Right ventricle myocardium superior (tissue), 1 donor: Measurements from ENCODE around the gene CDC25C. TPM values are rescaled to one million over a fixed set of nuclear protein-coding genes. Genes with fewer than 3 reads are reported as not detected.

Experiments
- ATAC-seq: fragments of 200-7000 bp; cut with Tn5 transposase; one replicate; pipeline ENCODE4 v1.9.1; 2020; ENCODE audit warnings: mild to moderate bottlenecking; ENCODE audit not compliant: poor library complexity
- DNase-seq: peaks from one replicate; pipeline ENCODE4 v3.0.0-alpha.2; 2020
- intact Hi-C: fragments of 100-400 bp; cut with DNase I; formaldehyde crosslinking; loops from one replicate; pipeline ENCODE4 v1.11.2; 2022
- total RNA-seq: library from RNA; stranded (reverse); fragmentation: NEBNext Ultra II Directional; extraction: Animal tissue kit (Norgen Biotek cat#: 25700); gene quantifications from one replicate; pipeline ENCODE4 v1.2.1, GENCODE V29; 2021
- donor health status: DM: no; HTN: yes; CAD: no; lungs with severe emphysema.

The CDC25C gene
- total RNA-seq, 1 donor from 2014 or later, result 0.16 TPM

DNA sequence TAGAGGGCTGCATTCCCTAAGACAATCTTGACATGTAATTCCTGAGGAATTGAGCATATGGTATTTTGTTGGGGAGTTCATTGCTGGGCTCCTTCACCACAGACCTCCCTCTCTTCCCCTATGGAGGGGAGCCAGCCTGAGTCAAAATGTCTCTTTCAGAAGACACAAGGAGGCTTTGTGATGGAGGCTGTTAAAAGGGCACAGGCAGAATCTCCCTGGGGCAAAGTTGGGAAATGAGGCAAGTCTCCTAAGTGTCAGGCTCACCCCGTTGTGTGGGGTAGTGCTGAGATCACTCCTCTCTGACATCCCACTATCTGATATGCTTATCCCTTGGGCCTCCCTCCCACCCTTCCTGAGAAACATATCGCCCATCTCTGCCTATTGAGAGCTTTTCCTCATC is 87.8 kb downstream of the CDC25C start:
- intact Hi-C loops, result no loop called here
- DNase-seq, result no peak
- no peak for ATAC-seq

DNA sequence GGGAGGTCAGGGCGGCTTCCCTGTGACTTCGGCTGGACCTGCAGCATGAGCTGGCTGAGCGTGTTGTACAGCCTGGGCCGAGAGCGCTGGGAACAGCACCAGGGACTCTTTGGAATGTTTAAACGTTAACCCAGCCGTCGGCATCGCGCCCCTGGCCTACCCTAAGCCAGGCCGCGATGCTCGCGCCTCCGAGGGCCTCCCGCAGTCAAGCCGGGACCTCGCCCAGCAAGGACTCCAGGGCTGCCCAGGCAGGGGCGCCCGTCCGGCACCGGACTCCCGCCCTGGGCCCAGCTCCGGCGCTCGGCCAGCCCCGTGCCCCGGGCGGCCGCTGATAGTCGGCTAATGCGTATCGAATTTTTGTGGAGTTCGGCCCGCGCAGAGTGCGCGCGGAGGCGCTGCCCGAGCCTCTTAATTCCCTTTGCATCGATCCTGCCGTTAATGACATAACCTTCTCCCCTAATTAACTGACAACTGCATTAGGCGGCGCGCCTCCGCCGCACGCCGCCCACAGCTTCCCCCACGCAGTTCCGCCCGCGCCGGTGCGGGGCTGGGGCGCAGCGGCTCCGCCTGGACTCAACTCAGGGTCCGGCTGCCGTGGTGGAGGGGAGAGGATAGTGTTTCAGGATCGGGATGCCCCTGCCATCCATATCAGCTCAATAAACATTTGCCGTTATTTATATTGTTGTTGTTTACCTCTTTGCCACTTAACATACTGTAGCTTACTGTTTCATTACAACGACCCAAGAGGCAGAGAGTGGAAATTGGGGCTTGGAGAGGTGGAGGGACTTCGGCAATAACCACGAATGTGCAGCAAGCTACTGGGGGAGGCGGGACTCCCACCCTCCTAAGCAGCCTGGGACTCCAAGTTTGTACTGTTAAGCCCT is 89.7 kb downstream of the CDC25C start:
- intact Hi-C loops, result no loop called here

DNA sequence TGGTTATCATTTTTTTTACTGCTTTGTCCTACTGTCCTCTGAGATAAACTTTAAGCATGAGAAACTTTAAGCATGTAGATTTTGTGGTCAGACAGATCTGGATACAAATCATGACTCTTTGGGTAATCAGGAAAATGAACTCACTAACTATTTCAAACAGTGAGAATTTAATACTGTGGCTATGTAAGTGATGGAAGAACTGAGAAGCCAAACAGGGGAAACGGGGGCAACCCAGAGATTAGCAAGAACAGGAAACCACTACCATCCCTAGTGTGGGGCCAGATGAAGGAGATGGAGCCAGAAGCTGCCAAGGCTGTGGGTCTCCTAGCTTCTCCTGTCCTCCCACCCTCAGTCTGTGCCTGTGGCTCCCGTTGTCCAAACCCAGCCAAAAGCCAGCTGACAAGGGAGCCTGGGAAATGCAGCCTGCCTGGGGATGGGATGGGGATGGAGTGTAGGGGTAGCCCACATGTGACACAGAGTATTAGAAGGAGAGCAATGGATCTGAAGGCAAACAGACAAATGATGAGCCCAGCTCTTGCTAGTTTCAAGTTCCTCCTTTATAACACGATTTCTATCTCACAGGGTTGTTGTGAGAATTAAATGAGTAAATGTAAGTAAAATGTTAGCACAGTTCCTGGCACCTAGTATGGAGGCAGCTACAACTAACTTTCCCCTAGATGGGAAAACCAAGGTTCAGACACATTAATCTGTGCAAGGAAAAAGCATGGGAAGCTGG is 90.8 kb downstream of the CDC25C start:
- ATAC-seq (no peak), DNase-seq (no peak)
- intact Hi-C loops, result no loop called here

More for the DNA sequence above, 89.7 kb downstream of the CDC25C start:
- ATAC-seq, result peak; percentile 81
- peak; percentile 50 for DNase-seq

DNA sequence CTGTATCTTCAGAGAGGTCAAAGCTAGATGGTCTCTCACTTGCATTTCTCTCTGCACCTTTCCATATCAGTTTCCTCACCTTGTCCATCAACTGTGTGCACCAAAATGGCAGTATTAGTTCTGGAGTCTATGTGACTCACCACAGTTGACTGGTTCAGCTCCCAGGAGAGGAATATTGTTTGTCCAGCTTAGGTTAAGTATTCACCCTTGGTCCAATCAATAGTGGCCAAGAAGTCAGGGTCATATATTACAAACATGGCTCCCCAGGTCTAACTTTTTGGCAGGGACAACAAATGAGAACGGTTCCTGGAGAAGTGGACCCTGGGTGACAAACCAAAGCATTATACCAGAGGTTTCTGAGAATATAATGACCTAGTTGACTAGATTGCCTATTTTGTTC is 93.6 kb downstream of the CDC25C start:
- ATAC-seq (no peak), DNase-seq (no peak)
- intact Hi-C loops, result no loop called here

Other genes with a start within 250 kb of the CDC25C start
- not detected for gene WNT8A, start 247.8 kb downstream of the CDC25C start, total RNA-seq
- 4.9 TPM for gene NME5, start 192.4 kb downstream of the CDC25C start, total RNA-seq
- 26.4 TPM for gene BRD8, start 153.2 kb downstream of the CDC25C start, total RNA-seq
- gene KIF20A, start 152.7 kb downstream of the CDC25C start, total RNA-seq, result 0.65 TPM
- gene CDC23, start 118.5 kb downstream of the CDC25C start, total RNA-seq, result 18.6 TPM
- gene GFRA3, start 57.2 kb downstream of the CDC25C start, total RNA-seq, result 0.94 TPM
- gene FAM53C, start 6.5 kb upstream of the CDC25C start, total RNA-seq, result 27.9 TPM
- gene KDM3B, start 20.9 kb upstream of the CDC25C start, total RNA-seq, result 36.9 TPM
- gene REEP2, start 107.3 kb upstream of the CDC25C start, total RNA-seq, result 6.1 TPM
- gene EGR1, start 133.7 kb upstream of the CDC25C start, total RNA-seq, result 6.8 TPM
- gene ETF1, start 211.4 kb upstream of the CDC25C start, total RNA-seq, result 80.9 TPM
- 290 TPM for gene HSPA9, start 243.6 kb upstream of the CDC25C start, total RNA-seq